Measurements from ENCODE around the gene STK11.
"Not testable (repeated sequence)": the region's sequence is repeated elsewhere in the genome, so short reads cannot be mapped to it uniquely, and the experiment has no call there.

STK11 gene

DNA sequence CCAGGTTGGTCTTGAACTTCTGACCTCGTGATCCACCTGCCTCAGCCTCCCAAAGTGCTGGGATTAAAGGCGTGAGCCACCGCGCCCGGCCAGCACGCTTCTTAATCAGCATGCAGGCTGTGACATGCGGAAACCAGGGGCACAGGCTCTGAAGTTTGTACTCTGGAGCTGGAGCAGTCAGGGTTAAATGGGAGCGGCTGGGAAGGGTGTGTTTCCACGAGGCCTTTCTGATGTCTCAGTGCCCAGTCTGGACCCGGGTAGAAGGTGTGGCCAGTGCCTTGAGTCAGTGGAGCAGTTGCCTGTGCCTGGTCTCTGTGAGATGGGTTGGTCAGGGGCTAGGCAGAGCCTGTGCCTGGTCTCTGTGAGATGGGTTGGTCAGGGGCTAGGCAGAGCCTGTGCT, 3.3 kb downstream of the STK11 start:
- in situ Hi-C loops (cut with MboI; ENCODE audit: low sequenced_read_pairs): not testable (repeated sequence)

DNA sequence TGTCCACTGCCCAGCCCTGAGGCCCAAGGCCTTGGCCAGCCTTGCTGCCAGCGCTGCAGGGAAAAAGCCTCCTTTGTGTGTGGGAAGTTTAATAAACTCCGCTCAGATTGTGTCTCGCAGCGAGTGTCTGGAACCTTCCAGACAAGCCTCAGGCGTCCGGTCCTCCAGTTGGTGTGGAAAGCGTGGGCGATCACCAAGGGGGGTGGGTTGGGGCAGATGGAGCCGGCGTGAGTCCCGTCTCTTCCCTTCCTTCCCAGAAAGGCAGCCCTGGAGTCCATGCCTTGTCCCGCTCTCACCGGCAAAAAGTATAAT, 4.6 kb downstream of the STK11 start:
- in situ Hi-C loops (cut with MboI; ENCODE audit: low sequenced_read_pairs): no loop called here

DNA sequence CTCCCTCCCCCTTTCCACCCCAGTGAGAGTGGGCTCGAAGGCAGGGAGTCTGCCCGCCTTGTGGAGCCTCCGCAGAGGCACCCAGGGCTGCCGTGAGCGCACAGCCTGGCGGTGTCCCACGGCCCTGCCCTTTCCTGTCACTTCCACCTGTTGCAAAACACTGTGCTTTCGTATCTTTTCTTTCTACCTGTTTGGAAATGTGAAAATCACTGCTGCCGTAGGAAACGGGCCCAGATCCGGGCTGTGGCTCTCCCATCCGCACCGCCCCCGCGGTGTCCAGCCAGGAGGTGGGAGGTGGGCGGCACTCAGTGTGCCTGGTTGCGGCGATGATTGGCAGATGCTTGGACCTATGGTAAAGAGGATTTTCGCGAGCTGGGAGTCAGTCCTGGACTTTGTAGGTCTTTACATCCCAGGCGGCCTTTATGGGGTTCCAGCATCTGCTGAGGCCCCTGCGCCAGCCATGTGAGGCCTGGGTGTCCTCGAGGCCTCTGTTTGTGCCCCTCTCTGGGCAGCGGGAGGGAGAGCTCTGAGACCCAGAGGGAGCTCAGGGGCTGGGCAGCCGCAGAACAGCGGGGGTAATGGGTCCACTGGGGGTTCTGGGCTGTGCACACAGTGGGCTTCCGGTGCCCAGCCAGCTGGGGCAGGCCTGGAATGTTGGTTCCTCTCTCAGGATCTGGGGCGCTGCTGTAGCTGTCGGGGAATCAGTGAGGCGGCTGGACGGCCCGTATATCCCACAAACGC, 6.1 kb downstream of the STK11 start:
- in situ Hi-C loops (cut with MboI; ENCODE audit: low sequenced_read_pairs): no loop called here

DNA sequence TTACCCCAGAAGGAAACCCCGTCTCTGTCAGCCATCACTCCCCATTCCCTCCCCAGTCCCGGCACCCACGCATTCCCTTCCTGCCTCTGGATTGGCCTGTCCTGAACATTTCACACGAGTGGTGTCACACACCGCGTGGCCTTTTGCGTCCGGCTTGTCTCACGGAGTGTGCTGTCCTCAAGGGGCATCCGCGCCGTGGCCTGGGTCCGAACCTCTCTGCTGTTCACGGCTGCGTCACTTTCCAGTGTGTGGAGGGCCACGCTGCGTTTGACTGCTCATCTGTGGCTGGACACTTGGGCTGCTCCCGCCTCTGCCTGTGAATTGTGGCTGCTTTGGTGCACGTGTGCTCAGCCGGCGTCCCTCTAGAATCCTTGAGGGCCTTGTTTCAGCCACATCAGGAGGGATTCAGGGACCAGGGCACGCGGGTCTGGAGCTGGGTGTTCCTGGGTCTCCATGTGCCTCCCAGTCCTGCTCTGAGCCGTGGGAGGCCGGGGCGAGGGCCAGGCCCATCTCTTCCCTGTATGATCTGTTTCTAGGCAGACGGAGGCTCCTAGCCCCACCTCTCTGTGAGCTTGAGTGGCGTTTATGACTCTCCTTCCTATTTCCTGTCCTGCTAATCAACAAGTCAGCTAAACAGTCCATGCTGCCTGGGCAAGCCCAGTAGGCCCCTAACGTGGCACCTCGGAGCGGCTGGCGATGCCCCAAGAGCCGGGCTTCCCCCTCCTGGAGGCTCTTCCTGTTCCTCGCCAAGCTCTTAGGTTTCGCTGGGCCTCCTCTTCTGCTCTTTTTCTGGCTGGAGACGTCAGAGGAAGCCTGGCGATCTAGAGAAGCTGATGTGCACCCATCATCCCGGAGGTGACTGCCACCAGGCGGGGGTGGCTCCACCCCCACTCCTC, 8.1 kb downstream of the STK11 start:
- in situ Hi-C loops (cut with MboI; ENCODE audit: low sequenced_read_pairs): no loop called here

DNA sequence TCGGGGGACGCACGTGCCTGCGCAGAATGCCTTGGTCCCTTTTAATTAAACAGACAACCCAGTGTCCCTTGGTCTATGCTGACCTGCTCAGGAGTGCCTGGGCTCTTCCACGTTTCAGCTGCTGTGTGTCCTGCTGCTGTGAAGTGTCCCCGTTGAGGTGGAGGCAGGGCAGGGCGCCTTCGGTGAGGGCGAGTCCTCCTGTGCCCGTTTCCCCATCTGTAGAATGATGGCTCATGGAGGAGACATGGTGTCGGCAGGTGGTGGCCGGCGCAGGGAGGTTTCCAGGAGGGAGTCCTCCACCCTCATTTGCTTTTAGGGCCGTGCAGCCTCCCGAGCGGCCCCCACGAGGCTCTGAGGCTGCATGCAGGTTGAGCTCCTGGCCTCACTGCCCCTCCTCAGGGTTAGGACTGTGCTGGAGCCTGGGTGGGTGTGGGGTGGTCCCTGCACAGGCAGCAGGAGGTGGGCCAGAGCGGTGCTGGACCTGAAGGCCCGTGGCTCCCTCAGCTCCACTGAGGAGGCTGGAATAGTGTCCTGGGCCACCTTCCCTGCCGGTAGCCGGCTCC, 8.8 kb downstream of the STK11 start:
- in situ Hi-C loops (cut with MboI; ENCODE audit: low sequenced_read_pairs): no loop called here

DNA sequence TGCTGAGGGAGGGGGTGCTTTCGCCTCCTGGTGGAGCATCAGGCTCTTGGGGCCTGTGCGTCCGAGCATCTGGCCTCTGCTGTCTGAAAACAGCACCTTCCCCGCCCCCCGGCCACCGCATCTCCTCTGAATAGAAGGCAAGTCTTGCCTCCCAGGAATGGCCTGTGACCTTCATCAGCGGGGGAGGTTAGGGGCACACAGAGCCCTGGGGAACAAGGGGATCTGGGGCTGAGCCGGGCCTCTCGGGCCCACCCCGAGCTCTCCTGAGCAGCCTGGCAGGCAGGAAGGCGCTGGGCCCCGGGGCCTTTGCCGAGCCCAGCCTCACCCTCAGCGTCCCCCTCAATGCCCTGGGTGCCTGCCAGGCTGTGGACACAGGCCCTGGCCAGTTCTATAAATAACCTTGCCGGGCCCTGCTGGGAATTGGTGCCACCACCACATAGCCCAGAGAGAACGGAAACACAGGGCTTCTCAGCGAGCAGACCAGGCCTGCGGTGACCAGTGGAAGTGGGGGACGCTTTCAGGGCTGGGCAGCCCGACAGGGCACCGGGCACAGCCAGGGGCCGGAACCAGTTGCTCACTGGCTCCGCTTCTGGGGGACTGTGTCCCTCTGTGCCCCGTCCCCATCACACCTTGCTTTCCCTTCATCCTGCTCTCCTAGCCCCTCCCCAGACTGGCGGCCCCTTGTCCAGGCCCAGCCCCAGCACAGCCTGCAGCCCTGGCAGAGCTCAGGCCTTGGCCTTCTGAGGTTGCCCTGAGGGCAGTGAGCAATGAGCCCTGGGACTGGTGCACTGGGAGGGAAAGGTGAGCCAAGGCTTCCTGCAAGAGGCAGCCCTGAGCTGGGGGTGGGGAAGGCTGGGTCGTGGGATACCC, 9.5 kb downstream of the STK11 start:
- in situ Hi-C loops (cut with MboI; ENCODE audit: low sequenced_read_pairs): no loop called here

DNA sequence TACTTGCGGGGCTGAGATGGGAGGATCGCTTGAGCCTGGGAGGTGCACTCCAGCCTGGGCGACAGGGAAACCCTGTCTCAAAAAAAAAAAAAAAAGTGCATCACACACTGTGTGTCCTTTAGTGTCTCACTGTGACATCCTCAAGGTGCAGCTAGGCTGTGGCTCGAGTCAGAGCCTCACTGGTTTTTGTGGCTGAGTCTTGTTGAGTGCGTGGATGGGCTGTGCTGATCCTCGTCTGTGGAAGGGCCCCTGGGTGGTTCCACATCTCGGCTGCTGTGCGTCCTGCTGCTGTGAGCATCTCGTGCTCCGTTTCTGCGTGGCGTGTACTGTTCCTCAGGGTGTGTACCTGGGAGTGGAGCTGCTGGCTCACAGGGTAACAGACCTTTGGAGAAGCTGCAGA, 11.2 kb downstream of the STK11 start:
- in situ Hi-C loops (cut with MboI; ENCODE audit: low sequenced_read_pairs): no loop called here

DNA sequence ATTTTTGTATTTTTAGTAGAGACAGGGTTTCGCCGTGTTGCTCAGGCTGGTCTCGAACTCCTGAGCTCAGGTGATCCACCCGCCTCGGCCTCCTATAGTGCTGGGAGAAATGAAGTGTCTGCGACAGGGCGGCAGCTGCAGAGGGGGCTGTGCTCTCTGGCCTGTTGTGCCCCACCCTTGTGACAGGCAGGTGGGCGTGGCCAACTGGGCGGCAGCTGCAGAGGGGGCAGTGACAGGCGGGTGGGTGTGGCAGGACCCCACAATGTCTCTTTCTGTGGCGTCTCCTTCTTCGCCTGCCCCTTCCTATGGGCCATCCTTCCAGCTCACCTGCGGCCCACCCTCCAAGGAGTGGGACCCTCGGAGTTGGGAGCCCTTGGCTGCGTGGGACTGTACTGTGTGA, 11.8 kb downstream of the STK11 start:
- in situ Hi-C loops (cut with MboI; ENCODE audit: low sequenced_read_pairs): no loop called here

DNA sequence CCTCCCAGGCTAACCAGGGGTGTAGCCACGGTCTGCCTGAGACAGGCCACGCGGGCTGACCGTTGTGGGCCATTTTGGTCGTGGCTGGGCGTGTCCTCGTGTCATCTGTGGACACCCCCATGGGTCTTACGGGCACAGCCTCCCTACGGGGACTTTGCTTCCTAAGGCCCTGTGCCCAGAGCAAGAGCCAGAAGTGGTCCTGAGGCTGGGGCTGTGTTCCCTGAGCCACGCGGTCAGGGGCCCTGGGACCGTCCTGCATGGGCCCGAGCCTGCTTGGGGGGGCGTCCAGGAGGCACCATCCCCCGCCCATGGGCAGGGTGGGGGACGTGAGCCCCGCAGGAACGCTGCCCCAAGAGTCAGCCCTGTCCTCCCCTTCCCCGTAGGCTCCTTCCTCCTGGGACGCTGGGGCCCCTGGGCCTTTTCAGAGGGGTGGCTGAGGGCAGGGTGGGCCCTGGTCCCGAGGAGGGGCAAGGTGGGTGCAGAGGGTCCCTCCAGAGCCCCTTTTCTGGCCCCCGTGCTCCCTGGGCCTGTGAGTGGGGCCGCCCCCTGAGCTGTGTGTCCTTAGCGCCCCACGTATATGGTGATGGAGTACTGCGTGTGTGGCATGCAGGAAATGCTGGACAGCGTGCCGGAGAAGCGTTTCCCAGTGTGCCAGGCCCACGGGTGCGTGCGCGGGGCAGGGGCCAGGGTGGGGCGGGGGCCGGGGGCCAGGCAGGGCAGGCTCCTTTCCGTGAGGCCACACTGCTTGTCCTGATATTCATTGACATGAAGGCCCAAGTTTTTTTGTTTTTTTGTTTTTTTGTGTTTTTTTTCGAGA, 13.4 kb downstream of the STK11 start:
- in situ Hi-C loops (cut with MboI; ENCODE audit: low sequenced_read_pairs): no loop called here

DNA sequence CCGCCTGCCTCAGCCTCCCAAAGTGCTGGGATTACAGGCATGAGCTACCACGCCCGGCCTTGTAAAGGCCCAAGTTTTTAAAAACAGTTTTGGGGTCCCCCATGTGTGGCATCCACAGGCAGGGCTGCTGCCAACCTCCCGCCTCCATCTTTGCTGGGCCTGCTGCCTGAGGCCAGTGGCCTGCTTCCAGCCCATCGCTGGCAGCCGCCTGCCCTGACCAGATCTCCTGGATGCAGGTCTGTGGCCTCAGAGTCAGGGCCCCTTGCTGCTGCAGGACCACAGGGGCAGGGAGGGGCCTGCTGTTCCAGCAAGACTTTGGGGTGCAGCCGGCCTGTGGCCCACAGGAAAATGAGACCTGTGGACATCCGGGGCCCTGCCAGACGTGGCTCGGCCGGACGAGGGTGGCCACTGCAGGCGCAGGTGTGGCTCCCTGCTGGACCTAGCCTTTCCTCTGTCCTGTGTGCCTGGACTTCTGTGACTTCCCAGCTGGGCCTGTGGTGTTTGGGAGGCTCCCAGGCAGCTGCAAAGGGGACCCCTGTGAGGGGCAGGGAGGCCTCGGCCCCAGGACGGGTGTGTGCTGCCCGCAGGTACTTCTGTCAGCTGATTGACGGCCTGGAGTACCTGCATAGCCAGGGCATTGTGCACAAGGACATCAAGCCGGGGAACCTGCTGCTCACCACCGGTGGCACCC, 14.4 kb downstream of the STK11 start:
- in situ Hi-C loops (cut with MboI; ENCODE audit: low sequenced_read_pairs): no loop called here

DNA sequence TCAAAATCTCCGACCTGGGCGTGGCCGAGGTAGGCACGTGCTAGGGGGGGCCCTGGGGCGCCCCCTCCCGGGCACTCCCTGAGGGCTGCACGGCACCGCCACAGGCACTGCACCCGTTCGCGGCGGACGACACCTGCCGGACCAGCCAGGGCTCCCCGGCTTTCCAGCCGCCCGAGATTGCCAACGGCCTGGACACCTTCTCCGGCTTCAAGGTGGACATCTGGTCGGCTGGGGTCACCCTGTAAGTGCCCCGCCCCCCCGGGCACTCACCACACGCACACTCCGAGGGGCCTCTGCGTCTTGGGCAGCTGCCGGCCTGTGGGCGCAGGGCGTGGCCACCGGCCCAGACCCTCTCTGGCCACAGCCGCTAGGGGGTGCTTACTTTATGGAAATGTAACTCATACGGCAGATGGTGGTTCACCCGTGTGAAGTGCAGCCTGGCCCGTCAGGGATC, 14.9 kb downstream of the STK11 start:
- in situ Hi-C loops (cut with MboI; ENCODE audit: low sequenced_read_pairs): no loop called here

DNA sequence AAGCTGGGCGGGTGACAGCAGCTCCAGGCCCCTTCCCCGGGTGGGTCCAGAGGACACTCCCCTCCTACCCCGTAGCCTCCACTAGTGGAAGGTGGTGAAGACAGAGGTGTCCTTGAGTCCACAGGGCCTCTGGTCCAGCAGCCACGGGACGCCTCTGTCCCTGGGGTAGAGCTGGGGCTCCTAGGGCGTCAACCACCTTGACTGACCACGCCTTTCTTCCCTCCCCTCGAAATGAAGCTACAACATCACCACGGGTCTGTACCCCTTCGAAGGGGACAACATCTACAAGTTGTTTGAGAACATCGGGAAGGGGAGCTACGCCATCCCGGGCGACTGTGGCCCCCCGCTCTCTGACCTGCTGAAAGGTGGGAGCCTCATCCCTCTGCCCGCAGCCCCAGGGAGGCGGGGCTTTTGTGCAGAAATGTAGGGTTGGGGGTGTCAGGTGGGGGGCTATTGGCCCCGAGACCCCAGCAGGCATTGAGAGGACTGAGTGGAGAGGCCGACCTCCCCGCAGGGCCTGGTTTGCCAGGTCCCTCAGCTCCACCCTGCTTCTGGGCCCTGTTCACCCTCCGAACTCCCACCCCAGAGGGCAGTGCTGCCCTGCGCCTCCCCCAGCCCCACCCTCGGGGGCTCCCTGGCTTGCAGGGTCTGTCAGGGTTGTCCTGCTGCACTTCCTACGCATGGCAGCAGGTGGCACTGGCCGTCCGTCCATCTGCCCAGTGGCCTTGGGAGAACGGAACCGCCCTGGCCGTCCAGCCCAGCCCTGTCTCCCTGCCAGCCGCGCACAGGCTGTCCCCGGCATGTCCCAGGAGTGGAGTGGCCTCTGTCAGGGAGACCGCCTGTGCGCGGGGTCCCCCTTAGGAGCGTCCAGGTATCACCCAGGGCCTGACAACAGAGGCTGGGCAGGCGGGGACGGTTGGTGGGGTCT, 15.7 kb downstream of the STK11 start:
- in situ Hi-C loops (cut with MboI; ENCODE audit: low sequenced_read_pairs): no loop called here

DNA sequence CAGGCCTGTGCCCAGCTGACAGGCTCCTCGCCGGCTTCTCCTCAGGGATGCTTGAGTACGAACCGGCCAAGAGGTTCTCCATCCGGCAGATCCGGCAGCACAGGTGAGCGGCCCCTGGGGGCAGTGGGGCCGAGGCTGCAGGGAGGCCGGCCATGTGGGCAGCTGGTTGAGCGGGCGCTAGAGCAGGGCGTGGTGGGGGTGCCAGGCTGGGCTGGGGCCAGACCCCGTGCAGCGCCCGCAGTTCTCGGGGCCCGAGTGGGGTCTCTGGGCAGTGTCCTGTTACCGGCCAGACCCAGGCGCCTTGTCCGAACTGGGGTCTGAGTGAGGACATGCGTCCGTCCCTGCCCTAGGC, 16.3 kb downstream of the STK11 start:
- in situ Hi-C loops (cut with MboI; ENCODE audit: low sequenced_read_pairs): no loop called here

DNA sequence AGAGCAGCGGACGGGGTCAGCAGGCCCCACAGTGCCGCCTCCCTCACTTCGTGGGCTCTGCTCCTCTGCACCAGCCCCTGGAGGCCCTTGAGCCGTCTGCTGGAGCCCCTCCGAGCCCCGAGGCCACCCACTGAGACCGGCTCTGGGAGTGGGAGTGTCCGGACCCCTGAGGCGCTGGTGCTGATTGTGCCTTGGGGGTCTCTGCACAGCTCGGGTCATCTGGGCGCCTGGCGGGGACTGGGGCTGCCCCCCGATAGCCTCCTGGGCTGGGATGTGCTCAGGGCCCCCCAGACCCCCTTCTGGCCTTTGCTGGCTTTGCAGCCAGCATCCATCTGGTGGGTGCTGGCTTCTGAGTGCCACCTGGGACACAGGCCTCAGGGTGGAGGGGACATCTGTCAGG, 16.8 kb downstream of the STK11 start:
- in situ Hi-C loops (cut with MboI; ENCODE audit: low sequenced_read_pairs): no loop called here

DNA sequence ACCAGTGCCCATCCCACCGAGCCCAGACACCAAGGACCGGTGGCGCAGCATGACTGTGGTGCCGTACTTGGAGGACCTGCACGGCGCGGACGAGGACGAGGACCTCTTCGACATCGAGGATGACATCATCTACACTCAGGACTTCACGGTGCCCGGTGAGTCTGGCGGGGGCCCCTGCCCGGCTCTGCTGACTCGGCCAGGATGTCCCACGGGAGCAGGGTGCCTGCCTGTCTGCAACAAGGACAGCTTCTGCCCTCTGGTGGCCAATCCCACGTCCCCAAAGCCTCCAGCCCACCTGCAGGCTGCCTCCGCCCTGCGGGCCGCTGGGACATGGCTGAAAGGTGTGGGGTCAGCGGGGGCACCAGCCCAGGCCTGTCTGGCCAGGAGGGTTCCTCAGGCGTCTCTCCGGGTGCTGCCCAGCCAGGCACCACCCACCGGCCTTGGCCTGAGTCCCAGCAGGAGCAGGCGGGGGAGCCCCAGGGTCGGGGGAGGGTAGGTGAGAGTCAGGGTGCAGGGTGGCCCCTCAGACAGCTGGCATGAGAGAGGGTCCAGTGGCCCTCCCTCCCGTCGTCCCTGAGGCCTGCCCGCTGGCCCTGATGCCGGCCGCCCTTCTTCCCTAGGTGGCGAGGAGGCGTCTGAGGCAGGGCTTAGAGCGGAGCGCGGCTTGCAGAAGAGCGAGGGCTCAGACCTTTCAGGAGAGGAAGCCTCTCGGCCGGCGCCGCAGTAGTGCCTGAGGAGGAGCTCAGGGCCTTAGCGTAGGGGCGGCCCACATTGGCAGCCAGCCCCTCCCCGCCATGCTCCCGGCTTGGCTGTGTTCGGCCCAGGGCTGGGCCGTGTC, 17.7 kb downstream of the STK11 start:
- in situ Hi-C loops (cut with MboI; ENCODE audit: low sequenced_read_pairs): no loop called here

DNA sequence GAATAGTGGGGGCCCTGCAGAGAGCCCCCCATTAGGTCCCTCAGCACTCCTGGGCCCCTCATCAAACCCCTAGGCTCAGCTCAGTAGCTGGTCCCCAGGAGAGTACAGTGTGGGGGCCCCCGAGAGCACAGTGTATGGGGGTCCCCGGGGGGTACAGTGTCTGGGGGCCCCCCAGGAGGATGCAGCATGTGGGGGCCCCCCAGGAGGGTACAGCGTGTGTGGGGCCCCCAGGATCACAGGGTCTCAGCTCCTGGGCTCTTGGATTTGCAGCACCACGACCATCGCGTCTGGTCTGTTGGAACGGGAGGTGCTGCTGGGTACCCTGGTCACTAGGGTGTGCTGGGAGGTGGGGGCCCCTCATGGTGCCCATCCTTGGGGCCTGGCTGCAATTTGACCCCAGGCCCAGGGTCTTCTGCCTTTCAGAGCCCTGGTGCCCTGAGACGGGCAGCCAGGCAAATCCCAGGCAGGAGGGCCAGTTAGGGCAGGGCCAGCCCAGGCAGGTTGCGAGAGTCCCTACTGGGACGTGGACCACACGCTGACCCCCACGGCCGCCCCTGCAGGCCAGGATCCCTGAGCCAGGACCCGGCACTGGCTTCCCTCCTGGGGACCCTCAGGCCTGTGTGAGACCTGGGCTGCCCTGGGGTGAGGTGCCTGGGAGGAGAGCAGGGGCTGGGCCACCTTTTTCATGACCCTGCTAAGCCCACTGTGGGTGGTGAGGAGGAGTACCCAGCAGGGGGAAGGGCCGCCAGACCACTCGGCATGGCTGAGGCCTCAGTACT, 18.7 kb downstream of the STK11 start:
- in situ Hi-C loops (cut with MboI; ENCODE audit: low sequenced_read_pairs): no loop called here

DNA sequence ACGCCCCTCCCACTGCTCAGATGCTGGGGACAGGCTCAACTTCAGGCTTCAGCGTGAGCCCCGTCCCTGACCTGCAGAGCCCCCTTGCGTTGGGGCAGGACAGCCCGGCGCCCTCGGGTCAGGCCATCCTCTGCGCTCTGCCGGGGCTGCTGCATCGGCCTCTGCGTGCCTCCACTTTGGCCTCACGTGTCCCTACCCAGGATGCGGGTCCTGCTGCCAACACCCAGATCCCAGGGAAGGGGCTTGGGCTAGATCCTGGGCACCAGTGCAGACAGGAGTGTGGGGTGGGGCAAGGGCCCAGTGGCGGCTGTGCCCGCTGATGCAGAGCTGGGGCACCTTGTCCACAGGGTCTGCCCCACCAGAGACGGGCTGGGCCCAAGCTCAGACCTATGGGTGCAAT, 19.3 kb downstream of the STK11 start:
- in situ Hi-C loops (cut with MboI; ENCODE audit: low sequenced_read_pairs): no loop called here
